ENCODE measurements around the gene SYNRG.
A peak's percentile ranks its signal among the peaks of the same experiment; 100 is the strongest.

Gene SYNRG

GRCh38 chr17:37502009-37502936, 106.9 kb downstream of the SYNRG start:
- DNase-seq = no peak

GRCh38 chr17:37500378-37500777, 108.8 kb downstream of the SYNRG start:
- no peak for DNase-seq

- no peak for DNase-seq
Observed at GRCh38 chr17:37494971-37495370, 114.2 kb downstream of the SYNRG start.

GRCh38 chr17:37494401-37494831, 114.8 kb downstream of the SYNRG start:
- no peak for DNase-seq

- DNase-seq = no peak
Observed at GRCh38 chr17:37493249-37494027, 115.8 kb downstream of the SYNRG start.

- no peak for DNase-seq
Observed at GRCh38 chr17:37492167-37492566, 117.1 kb downstream of the SYNRG start.

GRCh38 chr17:37490638-37491614, 118.3 kb downstream of the SYNRG start:
- DNase-seq = peak; percentile 54

- peak; percentile 72 for DNase-seq
Observed at GRCh38 chr17:37490022-37490587, 119.1 kb downstream of the SYNRG start.

- DNase-seq = peak; percentile 87
Observed at GRCh38 chr17:37489197-37490001, 119.8 kb downstream of the SYNRG start, which contains the start of gene DUSP14. DUSP14 (plus strand) TSS chr17:37489891; CDS start chr17:37512273, 22,382 bp downstream.

GRCh38 chr17:37488607-37489196, 120.5 kb downstream of the SYNRG start:
- DNase-seq = peak; percentile 65

- DNase-seq = peak; percentile 52
Observed at GRCh38 chr17:37488009-37488604, 121.1 kb downstream of the SYNRG start.

- DNase-seq = no peak
Observed at GRCh38 chr17:37485938-37486570, 123.2 kb downstream of the SYNRG start.

- DNase-seq = no peak
Observed at GRCh38 chr17:37483311-37484039, 125.7 kb downstream of the SYNRG start.

GRCh38 chr17:37481001-37481665, 128.1 kb downstream of the SYNRG start:
- DNase-seq = no peak

GRCh38 chr17:37480427-37480826, 128.8 kb downstream of the SYNRG start:
- DNase-seq = no peak

- DNase-seq = no peak
Observed at GRCh38 chr17:37479025-37479424, 130.2 kb downstream of the SYNRG start.

- DNase-seq = no peak
Observed at GRCh38 chr17:37478187-37478586, 131.0 kb downstream of the SYNRG start.

GRCh38 chr17:37476431-37477120, 132.6 kb downstream of the SYNRG start:
- no peak for DNase-seq

Data from activated CD4-positive, alpha-beta T cell treated with anti-CD3 and anti-CD28 coated beads, Interleukin-2, Interleukin-6, amounts not matched to agents 100 ng/mL and 50 ng/mL, durations not matched to agents 16 hours and 8 hours (primary cell).